GM21825 (cell line): ENCODE results near the gene PTPRJ.

ENCODE experiments used
- ATAC-seq: cut with Tn5 transposase; IDR thresholded peaks from one replicate; pipeline ENCODE4 v1.9.1; 2021; ENCODE audit warnings: mild to moderate bottlenecking, moderate library complexity; ENCODE audit not compliant: unreplicated experiment

PTPRJ gene

DNA sequence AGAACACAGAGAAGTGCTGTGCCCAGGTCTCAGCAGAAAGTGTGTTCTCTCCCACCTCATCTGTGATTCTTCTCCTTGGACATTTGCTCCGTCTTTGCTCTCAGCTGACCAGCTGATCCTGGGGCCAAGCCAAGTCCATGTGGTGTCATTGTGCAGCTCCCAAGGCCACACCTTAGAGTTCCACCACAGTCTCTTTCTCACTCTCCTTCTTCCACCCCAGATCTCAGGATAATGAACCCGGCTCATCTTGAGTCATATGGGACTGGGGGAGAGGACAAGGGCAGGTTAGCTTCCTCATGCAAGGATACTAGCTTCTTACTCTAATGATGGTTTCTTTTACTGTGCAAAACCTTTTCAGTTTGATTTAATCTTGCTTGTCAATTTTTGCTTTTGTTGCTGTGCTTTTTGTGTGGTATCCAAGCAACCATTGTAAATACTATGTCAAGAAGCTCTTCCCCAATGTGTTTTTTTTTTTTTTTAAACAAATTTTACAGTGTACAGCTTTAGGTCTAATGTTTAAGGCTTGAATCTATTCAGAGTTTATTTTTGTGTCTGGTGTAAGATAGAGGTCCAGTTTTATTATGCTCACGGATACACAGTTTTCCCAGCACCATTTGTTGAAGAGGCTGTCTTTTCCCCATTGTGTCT lies 161.2 kb downstream of the PTPRJ start:
- ATAC-seq: no peak

GRCh38 chr11:48142889-48143288 lies 162.5 kb downstream of the PTPRJ start:
- ATAC-seq: no peak

GRCh38 chr11:48148749-48149148 lies 168.4 kb downstream of the PTPRJ start:
- no peak for ATAC-seq

DNA sequence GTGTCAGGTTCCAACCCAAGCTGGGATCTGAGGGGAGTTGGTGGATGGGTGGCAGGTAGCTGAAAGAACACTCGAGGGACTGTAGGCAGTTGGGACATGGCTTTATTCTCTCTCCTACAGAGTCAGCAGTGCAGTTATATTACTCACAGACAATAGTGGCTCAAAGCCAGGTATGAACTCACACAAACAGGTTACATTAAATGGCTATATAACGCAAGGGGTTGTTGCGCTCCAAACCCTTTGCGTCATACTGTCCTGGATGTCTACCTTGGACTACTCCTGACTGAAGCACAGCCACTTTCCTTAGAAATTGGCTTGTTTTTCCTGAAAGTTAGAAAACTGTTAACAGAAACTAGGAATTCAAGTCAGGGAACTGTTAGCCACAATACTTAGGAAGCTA lies 169.9 kb downstream of the PTPRJ start:
- ATAC-seq: no peak

GRCh38 chr11:48154151-48154550 lies 173.8 kb downstream of the PTPRJ start:
- no peak for ATAC-seq

GRCh38 chr11:48161951-48162884 lies 181.9 kb downstream of the PTPRJ start:
- no peak for ATAC-seq

- no peak for ATAC-seq
Measured at GRCh38 chr11:48162885-48163268, 182.5 kb downstream of the PTPRJ start.

- ATAC-seq: no peak
Measured at GRCh38 chr11:48163360-48164100, 183.2 kb downstream of the PTPRJ start.

GRCh38 chr11:48164836-48165235 lies 184.5 kb downstream of the PTPRJ start:
- ATAC-seq: no peak

- no peak for ATAC-seq
Measured at GRCh38 chr11:48165426-48165825, 185.1 kb downstream of the PTPRJ start.

DNA sequence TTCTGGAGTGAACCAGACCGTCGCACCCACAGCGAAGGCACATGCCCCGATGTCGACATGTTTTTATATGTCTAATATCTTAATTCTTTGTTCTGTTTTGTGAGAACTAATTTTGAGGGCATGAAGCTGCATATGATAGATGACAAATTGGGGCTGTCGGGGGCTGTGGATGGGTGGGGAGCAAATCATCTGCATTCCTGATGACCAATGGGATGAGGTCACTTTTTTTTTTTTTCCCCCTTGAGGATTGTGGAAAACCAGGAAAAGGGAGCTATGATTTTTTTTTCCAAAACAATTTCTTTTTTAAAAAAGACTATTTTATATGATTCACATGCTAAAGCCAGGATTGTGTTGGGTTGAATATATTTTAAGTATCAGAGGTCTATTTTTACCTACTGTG lies 187.0 kb downstream of the PTPRJ start:
- no peak for ATAC-seq

GRCh38 chr11:48168815-48169214 lies 188.5 kb downstream of the PTPRJ start:
- no peak for ATAC-seq

- ATAC-seq: no peak
Measured at GRCh38 chr11:48169259-48169658, 188.9 kb downstream of the PTPRJ start.

- ATAC-seq: no peak
Measured at GRCh38 chr11:48169717-48170116, 189.4 kb downstream of the PTPRJ start.

GRCh38 chr11:48170241-48171233 lies 190.2 kb downstream of the PTPRJ start:
- ATAC-seq: no peak

DNA sequence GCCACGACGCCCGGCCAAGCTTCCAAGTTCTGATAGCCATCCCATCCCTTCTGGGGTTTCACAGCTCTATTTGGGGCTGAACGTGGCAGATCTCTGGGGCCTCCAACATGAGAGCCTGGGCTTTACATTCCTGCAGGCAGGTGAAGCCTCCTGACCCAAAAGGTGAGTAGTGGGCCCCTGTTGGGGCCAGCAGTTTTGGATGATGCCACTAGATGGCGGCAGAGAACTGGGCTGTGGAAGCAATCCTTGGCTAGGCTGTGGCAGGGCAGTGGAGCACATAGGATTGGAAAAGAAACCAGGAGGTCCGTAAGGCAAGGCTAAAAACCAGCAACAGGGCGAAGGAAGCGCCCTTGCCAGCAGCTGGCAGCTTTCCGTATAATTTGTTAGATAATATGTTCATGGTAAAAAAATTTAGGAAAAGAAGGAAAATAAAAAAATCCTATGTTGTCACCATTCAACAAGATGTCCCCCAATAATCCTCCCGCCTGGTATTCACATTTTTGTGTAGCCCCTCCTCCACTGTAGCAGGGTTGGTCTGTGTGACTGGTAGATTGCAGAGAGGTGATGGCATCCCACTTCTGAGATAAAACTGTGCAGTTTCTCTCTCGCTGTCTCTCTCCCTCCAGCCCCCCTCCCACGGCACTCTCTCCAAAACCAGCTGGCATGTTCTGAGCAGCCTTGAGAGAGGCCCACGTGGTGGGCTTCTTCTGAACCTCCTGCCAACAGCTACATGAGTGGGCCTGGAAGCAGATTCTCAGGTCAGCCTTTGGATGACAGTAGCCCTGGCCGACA lies 192.7 kb downstream of the PTPRJ start:
- no peak for ATAC-seq

- no peak for ATAC-seq
Measured at GRCh38 chr11:48177661-48178060, 197.3 kb downstream of the PTPRJ start.

DNA sequence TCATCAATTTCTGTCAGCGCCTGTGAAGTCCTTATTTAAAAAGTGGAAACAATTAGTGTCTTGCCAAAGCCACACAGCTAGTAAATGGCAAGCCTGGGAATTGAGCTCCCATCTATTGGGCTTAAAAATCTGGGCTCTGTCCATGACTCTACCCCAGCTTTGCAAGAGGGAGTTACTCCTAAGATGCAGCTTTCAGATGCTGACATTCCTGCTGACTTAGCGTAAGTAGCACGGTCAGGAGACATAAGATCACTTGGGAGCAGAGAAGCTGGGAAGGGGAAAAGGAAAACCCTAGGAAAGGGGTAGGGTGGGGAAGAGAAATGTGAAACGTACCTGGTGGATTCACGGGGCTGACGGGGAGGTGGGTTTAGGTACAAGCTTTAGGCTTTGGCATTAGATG lies 200.3 kb downstream of the PTPRJ start:
- ATAC-seq: no peak

GRCh38 chr11:48182860-48183526 lies 202.6 kb downstream of the PTPRJ start:
- ATAC-seq: no peak
